TTC549 (cell line): ENCODE measurements around the gene MLPH.

Source experiments
- FAIRE-seq: peaks from 2 replicates; lab custom pipeline; 2012; peaks lifted over from hg19 to GRCh38; lab: Jason Lieb, UNC

Gene MLPH

DNA sequence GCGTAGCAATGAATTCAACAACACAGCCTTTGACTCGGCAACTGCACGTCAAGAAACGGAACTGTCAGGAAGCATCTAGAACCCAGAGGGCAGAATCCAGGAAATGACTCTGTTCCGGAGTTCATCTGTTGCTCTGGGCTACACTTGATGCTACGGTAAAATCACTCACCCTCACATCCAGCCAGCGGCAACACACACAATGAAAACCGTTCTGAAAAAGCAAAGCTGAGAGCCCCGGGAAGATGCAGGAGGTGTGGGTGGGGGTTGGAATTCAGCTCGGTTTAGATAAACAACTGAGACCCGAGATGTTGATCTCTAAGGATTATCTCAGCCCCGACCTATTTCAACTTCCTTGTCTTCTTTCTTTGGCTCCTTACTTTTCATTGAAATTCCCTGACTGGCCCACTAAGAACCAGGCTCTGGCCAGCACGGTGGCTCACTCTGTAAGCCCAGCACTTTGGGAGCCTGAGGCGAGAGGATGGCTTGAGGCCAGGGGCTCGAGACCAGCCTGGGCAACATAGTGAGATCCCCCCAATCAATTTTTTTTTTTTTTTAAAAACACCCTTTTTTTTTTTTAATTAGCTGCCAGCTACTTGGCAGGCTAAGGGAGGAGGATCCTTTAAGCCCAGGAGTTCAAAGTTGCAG lies 116.8 kb downstream of the MLPH start:
- no peak for FAIRE-seq

GRCh38 chr2:237604391-237604790 lies 117.3 kb downstream of the MLPH start:
- FAIRE-seq = no peak
